K562 (cell line): Measurements from ENCODE around the gene MBNL2. TPM values are rescaled to one million over a fixed set of nuclear protein-coding genes. Genes with fewer than 3 reads are reported as not detected.
A peak's percentile ranks its signal among the peaks of the same experiment; 100 is the strongest.

Experiments
- ATAC-seq: fragments of 200-7000 bp; cut with Tn5 transposase; 3 replicates; pipeline ENCODE4 v1.9.1; 2020; ENCODE audit warnings: moderate library complexity
- BruUV-seq: library from RNA; stranded (reverse); fragments of 400-500 nt; replicated peaks from 2 replicates; lab custom pipeline; 2021; lab: Mats Ljungman, UMichigan
- CTCF ChIA-PET: fragments of 300-600 bp; formaldehyde crosslinking; extraction: SDS; loops from one replicate; lab custom pipeline; 2021; ENCODE audit warnings: low intra/inter-chr PET ratio; lab: Yijun Ruan, JAX
- POLR2A ChIA-PET: fragments of 300-600, 350-650 bp; sonication (Branson Sonifier 250); formaldehyde crosslinking; extraction: SDS; loops from one replicate; lab custom pipeline; 2021; ENCODE audit warnings: antibody characterized with exemption, inconsistent platforms; lab: Yijun Ruan, JAX
- DNase-seq, 4 experiments: peaks; one replicate each; pipeline versions ENCODE4 v3.0.0 to v3.0.0-alpha.2; 2011 to 2018; ENCODE audit warnings: low spot score in 3 of 4, mixed read lengths in 3 of 4; ENCODE audit errors: extremely low read depth in 1 of 4
- FAIRE-seq: peaks from 2 replicates; lab custom pipeline; 2011; peaks lifted over from hg19 to GRCh38; lab: Jason Lieb, UNC
- H2AFZ ChIP-seq: 2 replicates; pipeline ENCODE4 v1.6.0; 2011; ENCODE audit warnings: low read depth, low read length, control low read depth, inconsistent platforms
- H3K27ac ChIP-seq: fragments of 200-600 bp; 3 replicates; pipeline ENCODE4 v1.8.0; 2011; ENCODE audit warnings: low read depth, mild to moderate bottlenecking, control low read depth, inconsistent platforms, low read length, moderate library complexity, mixed read lengths; ENCODE audit errors: extremely low read depth
- H3K27me3 ChIP-seq, 2 experiments: fragments of 300-600 bp in 1 of 2; 2 replicates in 1 of 2; 3 replicates in 1 of 2; pipeline versions ENCODE4 v1.6.0 to v1.8.0; 2011; ENCODE audit warnings: inconsistent platforms in 2 of 2, low read length in 2 of 2, mild to moderate bottlenecking in 1 of 2, mixed read lengths in 1 of 2, moderate library complexity in 1 of 2; ENCODE audit not compliant: control insufficient read depth in 2 of 2, insufficient read depth in 2 of 2
- H3K36me3 ChIP-seq: fragments of 300-600 bp; 3 replicates; pipeline ENCODE4 v1.8.0; 2011; ENCODE audit warnings: mild to moderate bottlenecking, low read length, inconsistent platforms; ENCODE audit not compliant: control insufficient read depth, insufficient read depth
- H3K4me1 ChIP-seq, 2 experiments: fragments of 200-600 bp in 1 of 2; replicated peaks in 1 of 2; 2 replicates in 1 of 2; 3 replicates in 1 of 2; pipeline versions ENCODE4 v1.5.1 to v1.8.0; 2011; ENCODE audit warnings: inconsistent platforms in 2 of 2, low read length in 2 of 2, mild to moderate bottlenecking in 1 of 2, mixed read lengths in 1 of 2, moderate library complexity in 1 of 2; ENCODE audit not compliant: control insufficient read depth in 2 of 2, insufficient read depth in 2 of 2
- H3K4me2 ChIP-seq: 2 replicates; pipeline ENCODE4 v1.6.1; 2011; ENCODE audit warnings: low read length, control low read depth, inconsistent platforms, mixed read lengths; ENCODE audit not compliant: insufficient read depth
- H3K4me3 ChIP-seq: fragments of 200-600 bp; sonication (generic), shearing (Covaris generic); 2 replicates; pipeline ENCODE4 v1.5.1; 2016; ENCODE audit warnings: control low read depth, inconsistent platforms
- H3K79me2 ChIP-seq: fragments of 200-600 bp; 3 replicates; pipeline ENCODE4 v1.8.0; 2011; ENCODE audit warnings: low read length, inconsistent platforms; ENCODE audit not compliant: control insufficient read depth, insufficient read depth
- H3K9ac ChIP-seq, 2 experiments: 2 replicates each; pipeline versions ENCODE4 v1.6.0 to v1.6.1; 2011; ENCODE audit warnings: low read depth in 2 of 2, low read length in 2 of 2, control low read depth in 1 of 2, inconsistent platforms in 1 of 2, mild to moderate bottlenecking in 1 of 2, mixed read lengths in 1 of 2; ENCODE audit not compliant: insufficient read depth in 1 of 2
- H3K9me1 ChIP-seq: one replicate; pipeline ENCODE4 v1.6.0; 2011; ENCODE audit warnings: inconsistent platforms, mild to moderate bottlenecking, low read length, moderate library complexity; ENCODE audit not compliant: control insufficient read depth, insufficient read depth
- H3K9me3 ChIP-seq: replicated peaks from 2 replicates; pipeline ENCODE4 v1.5.1; 2011; ENCODE audit warnings: low read depth, low read length, inconsistent platforms; ENCODE audit not compliant: control insufficient read depth, insufficient read depth
- H4K20me1 ChIP-seq: replicated peaks from 2 replicates; pipeline ENCODE4 v1.6.1; 2011; ENCODE audit warnings: low read length, inconsistent platforms, mixed read lengths; ENCODE audit not compliant: control insufficient read depth, insufficient read depth
- CXXC5 ChIP-seq: fragments of 250-450 bp; sonication (Bioruptor Pico); IDR thresholded peaks from 2 replicates; pipeline ENCODE4 v1.8.0; 2022; ENCODE audit warnings: inconsistent platforms, mild to moderate bottlenecking, moderate library complexity
- KHSRP ChIP-seq: fragments of 450-650 bp; IDR thresholded peaks from 2 replicates; pipeline ENCODE4 v1.6.1; 2017
- NR2F6 ChIP-seq: fragments of 450-650 bp; formaldehyde crosslinking; IDR thresholded peaks from 2 replicates; pipeline ENCODE4 v1.4.0; 2020; ENCODE audit warnings: mild to moderate bottlenecking
- NRF1 ChIP-seq, 2 experiments: fragments of 450-650 bp; IDR thresholded peaks in 1 of 2; conservative IDR thresholded peaks in 1 of 2; 2 replicates each; pipeline ENCODE4 v1.6.1; 2014; ENCODE audit warnings: mild to moderate bottlenecking in 2 of 2
- PHB2 ChIP-seq: fragments of 450-650 bp; IDR thresholded peaks from 2 replicates; pipeline ENCODE4 v1.6.1; 2017; ENCODE audit warnings: low read depth
- ZNF239 ChIP-seq: fragments of 250-450 bp; sonication (Bioruptor Pico); IDR thresholded peaks from 2 replicates; pipeline ENCODE4 v1.4.0; 2020; ENCODE audit warnings: mild to moderate bottlenecking
- WGBS: fragments of 100-300 bp; shearing (Covaris generic); methylation state at CpG from one replicate; pipeline ENCODE4 v1.1.6; 2016; ENCODE audit warnings: low coverage, mixed read lengths; ENCODE audit not compliant: insufficient coverage; ENCODE audit errors: missing lambda C conversion rate; 5-methylcytosine and 5-hydroxymethylcytosine counted together
- in situ Hi-C: fragments of 300-500 bp; cut with MboI; formaldehyde crosslinking; loops from 4 replicates; pipeline ENCODE4 v1.15.0; 2018; ENCODE audit warnings: inconsistent platforms, mixed read lengths
- intact Hi-C: fragments of 100-400 bp; cut with micrococcal nuclease; formaldehyde crosslinking; loops from 2 replicates; pipeline ENCODE4 v1.14.2; 2022
- polyA plus RNA-seq, 8 experiments: library from polyadenylated mRNA; depleted of rRNA in 4 of 8; stranded (reverse) in 5 of 8; unstranded in 3 of 8; fragments of >200 nt; fragmentation: Nextera tagmentation in 2 of 8; fragmentation: Illumina TruSeq in 1 of 8; extraction: Ambion mirVana in 2 of 8; extraction: Trizol in 1 of 8; gene quantifications; 2 replicates each; pipeline versions ENCODE4 v1.2.1 to v1.2.3, GENCODE V29; 2011 to 2014; ENCODE audit warnings: inconsistent platforms in 1 of 8, missing spikeins in 1 of 8
- total RNA-seq, 7 experiments: library from RNA; depleted of rRNA in 6 of 7; stranded (reverse); fragments of >200 nt in 6 of 7; fragmentation: Illumina TruSeq in 2 of 7; extraction: Trizol in 2 of 7; gene quantifications; 2 replicates each; pipeline versions ENCODE4 v1.2.1 to v1.2.3, GENCODE V29; 2011 to 2021; ENCODE audit warnings: low replicate concordance in 1 of 7
- TF ChIP-seq, protein P1 (sequence below): fragments of 250-450 bp; sonication (Bioruptor Pico); IDR thresholded peaks from 2 replicates; pipeline ENCODE4 v1.8.0; 2022; ENCODE audit warnings: moderate library complexity, mild to moderate bottlenecking, inconsistent platforms
- TF ChIP-seq, protein P2 (sequence below), 2 experiments: fragments of 250-450 bp in 1 of 2; fragments of 450-650 bp in 1 of 2; sonication (Bioruptor Pico) in 1 of 2; IDR thresholded peaks; 2 replicates each; pipeline versions ENCODE4 v1.6.1 to v1.8.0; 2016 to 2021; ENCODE audit warnings: mild to moderate bottlenecking in 2 of 2, moderate library complexity in 2 of 2, missing compliant biosample characterization in 1 of 2, missing genetic modification characterization in 1 of 2
- TF ChIP-seq, protein P3 (sequence below), 2 experiments: fragments of 200-800 bp in 1 of 2; sonication (Bioruptor generic) in 1 of 2; sonication (generic) in 1 of 2; formaldehyde crosslinking in 1 of 2; IDR thresholded peaks in 1 of 2; conservative IDR thresholded peaks in 1 of 2; 2 replicates each; pipeline versions ENCODE4 v1.5.0 to v1.6.1; 2016 to 2020; ENCODE audit warnings: missing compliant biosample characterization in 1 of 2, missing genetic modification characterization in 1 of 2, missing genetic modification reagents in 1 of 2
- TF ChIP-seq, protein P4 (sequence below): fragments of 450-650 bp; IDR thresholded peaks from 2 replicates; pipeline ENCODE4 v1.6.1; 2017; ENCODE audit warnings: antibody characterized with exemption, mild to moderate bottlenecking

Gene MBNL2
- total and polyA plus RNA-seq, 9 of the 15 experiments (the other 6 are each of a cell fraction or from before 2014, with no cell fraction given): 7.0 to 24.8 (median 13.8) TPM

DNA sequence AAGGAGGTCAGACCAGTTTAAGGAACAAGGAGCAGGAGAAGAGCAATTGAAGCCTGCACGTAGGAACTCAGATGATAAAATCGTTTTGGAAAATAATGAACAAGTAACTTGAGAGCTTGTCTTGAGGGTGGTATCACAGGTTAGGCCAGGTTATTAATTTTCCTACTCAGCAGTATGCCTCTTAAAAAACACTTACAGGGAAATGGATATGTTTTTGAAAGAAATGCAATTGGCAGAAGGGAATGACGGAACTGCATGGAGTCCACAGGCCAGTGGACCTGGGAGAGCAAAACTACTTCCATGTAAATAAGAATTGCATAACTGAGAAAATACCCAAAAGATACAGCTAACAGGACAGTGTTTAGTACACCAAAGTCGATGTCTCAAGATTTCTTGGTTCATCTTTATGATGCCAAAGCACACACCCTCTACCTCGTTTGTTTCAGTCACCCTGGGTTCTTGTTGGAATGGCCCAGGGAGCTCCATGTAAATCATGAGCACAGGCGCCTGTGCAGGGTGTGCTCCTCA, 35.2 kb downstream of the MBNL2 start:
- no TSS peak for BruUV-seq
- no peak overlapping the region for H3K4me3 ChIP-seq
- FAIRE-seq (no peak), ATAC-seq (no peak), DNase-seq (no peak)
- peaks cover 89% of the 10 kb centered on the region for H3K79me2 ChIP-seq
- ChIA-PET CTCF (no interaction called here), POLR2A (interaction anchor here (0.7 to 1.7 kb wide), 3 partner anchors 31 to 111 kb away, joined by 3 to 7 read pairs (median 3); no protein-coding TSS in a partner anchor)
- peaks cover 11% of the 10 kb centered on the region; the same call in 2 of the 3 replicates for H3K36me3 ChIP-seq
- H3K9me1 ChIP-seq: no peaks in the 10 kb centered on the region
- intact Hi-C loops (loop anchor here (2.0 to 5.0 kb wide), 3 partner anchors 34 to 145 kb away; partner anchors contain the start of gene MBNL2), in situ Hi-C loops (no loop called here)
- H4K20me1 ChIP-seq: no peaks in the 10 kb centered on the region
- H3K4me2 ChIP-seq: peak overlapping the region; percentile 61
- H3K27ac ChIP-seq: peak overlapping the region; percentile 100
- WGBS: 25% methylated on average over 6 of the region's 6 CpGs
- peak overlapping the region in 1 of 2 experiments; percentile 93; a peak in 3 of 4 replicates for H3K9ac ChIP-seq
- no peaks in the 10 kb centered on the region for H3K27me3 ChIP-seq
- no peaks in the 10 kb centered on the region for H3K9me3 ChIP-seq
- 0 out of 2 replicates have a peak overlapping the region, but pooled peaks have one; percentile 18 for H2AFZ ChIP-seq
- H3K4me1 ChIP-seq: peaks cover 30 to 76% of the 10 kb centered on the region in 2 experiments
- TF ChIP-seq, protein P1, sequence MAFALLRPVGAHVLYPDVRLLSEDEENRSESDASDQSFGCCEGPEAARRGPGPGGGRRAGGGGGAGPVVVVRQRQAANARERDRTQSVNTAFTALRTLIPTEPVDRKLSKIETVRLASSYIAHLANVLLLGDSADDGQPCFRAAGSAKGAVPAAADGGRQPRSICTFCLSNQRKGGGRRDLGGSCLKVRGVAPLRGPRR: 0 out of 2 replicates have a peak, but pooled peaks have one; percentile 56
- TF ChIP-seq CXXC5 (CRISPR knock-in tag): peak; percentile 20
- TF ChIP-seq KHSRP: no peak
- TF ChIP-seq PHB2: no peak
- TF ChIP-seq ZNF239: 0 out of 2 replicates have a peak, but pooled peaks have one; percentile 29
- TF ChIP-seq, protein P2, sequence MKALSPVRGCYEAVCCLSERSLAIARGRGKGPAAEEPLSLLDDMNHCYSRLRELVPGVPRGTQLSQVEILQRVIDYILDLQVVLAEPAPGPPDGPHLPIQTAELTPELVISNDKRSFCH (CRISPR knock-in tag; IDR thresholded peaks at IDR 0.05): 0 out of 2 replicates have a peak, but pooled peaks have one; percentile 41
- TF ChIP-seq, protein P2 (tag; IDR thresholded peaks at IDR 0.05): 0 out of 2 replicates have a peak, but pooled peaks have one; percentile 14
- TF ChIP-seq NR2F6 (CRISPR knock-in tag): no peak
- TF ChIP-seq, protein P3, sequence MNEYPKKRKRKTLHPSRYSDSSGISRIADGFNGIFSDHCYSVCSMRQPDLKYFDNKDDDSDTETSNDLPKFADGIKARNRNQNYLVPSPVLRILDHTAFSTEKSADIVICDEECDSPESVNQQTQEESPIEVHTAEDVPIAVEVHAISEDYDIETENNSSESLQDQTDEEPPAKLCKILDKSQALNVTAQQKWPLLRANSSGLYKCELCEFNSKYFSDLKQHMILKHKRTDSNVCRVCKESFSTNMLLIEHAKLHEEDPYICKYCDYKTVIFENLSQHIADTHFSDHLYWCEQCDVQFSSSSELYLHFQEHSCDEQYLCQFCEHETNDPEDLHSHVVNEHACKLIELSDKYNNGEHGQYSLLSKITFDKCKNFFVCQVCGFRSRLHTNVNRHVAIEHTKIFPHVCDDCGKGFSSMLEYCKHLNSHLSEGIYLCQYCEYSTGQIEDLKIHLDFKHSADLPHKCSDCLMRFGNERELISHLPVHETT (CRISPR knock-in tag; conservative IDR thresholded peaks at IDR 0.05 in 1 of 2, IDR thresholded peaks at IDR 0.05 in 1 of 2): 0 out of 4 replicates have a peak, but pooled peaks of 1 of the 2 experiments have one; percentile 22
- TF ChIP-seq, protein P4, sequence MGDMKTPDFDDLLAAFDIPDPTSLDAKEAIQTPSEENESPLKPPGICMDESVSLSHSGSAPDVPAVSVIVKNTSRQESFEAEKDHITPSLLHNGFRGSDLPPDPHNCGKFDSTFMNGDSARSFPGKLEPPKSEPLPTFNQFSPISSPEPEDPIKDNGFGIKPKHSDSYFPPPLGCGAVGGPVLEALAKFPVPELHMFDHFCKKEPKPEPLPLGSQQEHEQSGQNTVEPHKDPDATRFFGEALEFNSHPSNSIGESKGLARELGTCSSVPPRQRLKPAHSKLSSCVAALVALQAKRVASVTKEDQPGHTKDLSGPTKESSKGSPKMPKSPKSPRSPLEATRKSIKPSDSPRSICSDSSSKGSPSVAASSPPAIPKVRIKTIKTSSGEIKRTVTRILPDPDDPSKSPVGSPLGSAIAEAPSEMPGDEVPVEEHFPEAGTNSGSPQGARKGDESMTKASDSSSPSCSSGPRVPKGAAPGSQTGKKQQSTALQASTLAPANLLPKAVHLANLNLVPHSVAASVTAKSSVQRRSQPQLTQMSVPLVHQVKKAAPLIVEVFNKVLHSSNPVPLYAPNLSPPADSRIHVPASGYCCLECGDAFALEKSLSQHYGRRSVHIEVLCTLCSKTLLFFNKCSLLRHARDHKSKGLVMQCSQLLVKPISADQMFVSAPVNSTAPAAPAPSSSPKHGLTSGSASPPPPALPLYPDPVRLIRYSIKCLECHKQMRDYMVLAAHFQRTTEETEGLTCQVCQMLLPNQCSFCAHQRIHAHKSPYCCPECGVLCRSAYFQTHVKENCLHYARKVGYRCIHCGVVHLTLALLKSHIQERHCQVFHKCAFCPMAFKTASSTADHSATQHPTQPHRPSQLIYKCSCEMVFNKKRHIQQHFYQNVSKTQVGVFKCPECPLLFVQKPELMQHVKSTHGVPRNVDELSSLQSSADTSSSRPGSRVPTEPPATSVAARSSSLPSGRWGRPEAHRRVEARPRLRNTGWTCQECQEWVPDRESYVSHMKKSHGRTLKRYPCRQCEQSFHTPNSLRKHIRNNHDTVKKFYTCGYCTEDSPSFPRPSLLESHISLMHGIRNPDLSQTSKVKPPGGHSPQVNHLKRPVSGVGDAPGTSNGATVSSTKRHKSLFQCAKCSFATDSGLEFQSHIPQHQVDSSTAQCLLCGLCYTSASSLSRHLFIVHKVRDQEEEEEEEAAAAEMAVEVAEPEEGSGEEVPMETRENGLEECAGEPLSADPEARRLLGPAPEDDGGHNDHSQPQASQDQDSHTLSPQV: peak; percentile 76
- 0 out of 4 replicates have a peak, but pooled peaks of 1 of the 2 experiments have one; percentile 25 for TF ChIP-seq NRF1 (conservative IDR thresholded peaks at IDR 0.05 in 1 of 2, IDR thresholded peaks at IDR 0.05 in 1 of 2)
